MM.1S (cell line): Measurements from ENCODE around the gene PLAGL1.

ENCODE experiments used
- DNase-seq: peaks from one replicate; pipeline ENCODE4 v3.0.0-alpha.2; 2015
- H2AFZ ChIP-seq: fragments of 300-600 bp; sonication (generic); 2 replicates; pipeline ENCODE4 v1.6.0; 2016; ENCODE audit warnings: antibody characterized with exemption, low read length
- H3F3A ChIP-seq: fragments of 300-600 bp; sonication (generic); 2 replicates; pipeline ENCODE4 v1.6.1; 2016; ENCODE audit warnings: mild to moderate bottlenecking, antibody characterized with exemption, low read length, moderate library complexity, mixed read lengths; ENCODE audit not compliant: insufficient read depth
- H3K27ac ChIP-seq: fragments of 300-600 bp; sonication (generic); 2 replicates; pipeline ENCODE4 v1.5.1; 2016; ENCODE audit warnings: mild to moderate bottlenecking, low read length
- H3K27me3 ChIP-seq: fragments of 300-600 bp; sonication (generic); replicated peaks from 2 replicates; pipeline ENCODE4 v1.6.0; 2016; ENCODE audit warnings: low read length; ENCODE audit not compliant: insufficient read depth
- H3K36me3 ChIP-seq: fragments of 300-600 bp; sonication (generic); replicated peaks from 2 replicates; pipeline ENCODE4 v1.6.1; 2016; ENCODE audit warnings: mild to moderate bottlenecking, low read length, mixed read lengths; ENCODE audit not compliant: insufficient read depth
- H3K4me1 ChIP-seq: fragments of 300-600 bp; sonication (generic); 2 replicates; pipeline ENCODE4 v1.6.1; 2016; ENCODE audit warnings: low read length, mixed read lengths
- H3K4me2 ChIP-seq: fragments of 300-600 bp; sonication (generic); 2 replicates; pipeline ENCODE4 v1.6.0; 2016; ENCODE audit warnings: low read depth, low read length
- H3K4me3 ChIP-seq: fragments of 300-600 bp; sonication (generic); 2 replicates; pipeline ENCODE4 v1.5.1; 2016; ENCODE audit warnings: low read length, mixed read lengths
- H3K79me2 ChIP-seq: fragments of 300-600 bp; sonication (generic); 2 replicates; pipeline ENCODE4 v1.6.1; 2016; ENCODE audit warnings: mixed run types, low read length, mixed read lengths
- H3K9ac ChIP-seq: fragments of 300-600 bp; sonication (generic); 2 replicates; pipeline ENCODE4 v1.6.1; 2016; ENCODE audit warnings: low read length, mixed read lengths
- H3K9me2 ChIP-seq: fragments of 300-600 bp; sonication (generic); replicated peaks from 2 replicates; pipeline ENCODE4 v1.6.1; 2016; ENCODE audit warnings: mild to moderate bottlenecking, low read length, mixed read lengths; ENCODE audit not compliant: insufficient read depth
- H3K9me3 ChIP-seq: fragments of 300-600 bp; sonication (generic); replicated peaks from 2 replicates; pipeline ENCODE4 v1.6.1; 2016; ENCODE audit warnings: mild to moderate bottlenecking, low read length, mixed read lengths; ENCODE audit not compliant: insufficient read depth
- H4K20me1 ChIP-seq: fragments of 300-600 bp; sonication (generic); 2 replicates; pipeline ENCODE4 v1.6.1; 2016; ENCODE audit warnings: mild to moderate bottlenecking, low read length, moderate library complexity, mixed read lengths; ENCODE audit not compliant: insufficient read depth
- CTCF ChIP-seq: fragments of 300-600 bp; sonication (generic); IDR thresholded peaks from 2 replicates; pipeline ENCODE4 v1.5.1; 2016; ENCODE audit warnings: antibody characterized with exemption, low read length, mixed read lengths
- EZH2 ChIP-seq: fragments of 300-600 bp; sonication (generic); optimal IDR thresholded peaks from 2 replicates; pipeline ENCODE3; 2017; ENCODE audit warnings: low read depth, mild to moderate bottlenecking, antibody characterized with exemption, low read length, mixed read lengths
- EZH2phosphoT487 ChIP-seq: fragments of 300-600 bp; sonication (generic); IDR thresholded peaks from 2 replicates; pipeline ENCODE4 v1.6.1; 2018; ENCODE audit warnings: antibody characterized with exemption, low read length

PLAGL1 gene

GRCh38 chr6:143967706-143968376 lies 40.2 kb downstream of the PLAGL1 start:
- H3F3A ChIP-seq, result no peaks in the 10 kb centered on the region
- H3K4me1 ChIP-seq, result no peaks in the 10 kb centered on the region
- no peak overlapping the region for H3K4me2 ChIP-seq
- H3K9me3 ChIP-seq, result no peaks in the 10 kb centered on the region
- DNase-seq, result no peak
- no peak for TF ChIP-seq EZH2phosphoT487
- no peak for TF ChIP-seq CTCF
- TF ChIP-seq EZH2, result no peak
- H3K27me3 ChIP-seq, result no peaks in the 10 kb centered on the region
- no peaks in the 10 kb centered on the region for H3K9me2 ChIP-seq
- no peaks in the 10 kb centered on the region for H4K20me1 ChIP-seq
- no peak overlapping the region for H2AFZ ChIP-seq
- no peaks in the 10 kb centered on the region for H3K79me2 ChIP-seq
- H3K36me3 ChIP-seq, result no peaks in the 10 kb centered on the region
- no peak overlapping the region for H3K9ac ChIP-seq
- no peak overlapping the region for H3K4me3 ChIP-seq
- H3K27ac ChIP-seq, result no peak overlapping the region

- no peaks in the 10 kb centered on the region for H3K27me3 ChIP-seq
- no peak overlapping the region for H3K27ac ChIP-seq
- H3K9me3 ChIP-seq, result no peaks in the 10 kb centered on the region
- H3K4me2 ChIP-seq, result no peak overlapping the region
- H3K4me1 ChIP-seq, result no peaks in the 10 kb centered on the region
- no peak overlapping the region for H3K9ac ChIP-seq
- no peak for DNase-seq
- no peaks in the 10 kb centered on the region for H3K9me2 ChIP-seq
- H3K4me3 ChIP-seq, result no peak overlapping the region
- no peaks in the 10 kb centered on the region for H3K79me2 ChIP-seq
- no peak overlapping the region for H2AFZ ChIP-seq
- no peaks in the 10 kb centered on the region for H4K20me1 ChIP-seq
- no peaks in the 10 kb centered on the region for H3F3A ChIP-seq
- TF ChIP-seq CTCF, result no peak
- no peak for TF ChIP-seq EZH2
- no peak for TF ChIP-seq EZH2phosphoT487
- H3K36me3 ChIP-seq, result no peaks in the 10 kb centered on the region
Observed at GRCh38 chr6:143966312-143966711, 41.7 kb downstream of the PLAGL1 start.

- H4K20me1 ChIP-seq, result no peaks in the 10 kb centered on the region
- TF ChIP-seq CTCF, result no peak
- TF ChIP-seq EZH2, result no peak
- no peak for TF ChIP-seq EZH2phosphoT487
- no peaks in the 10 kb centered on the region for H3K4me1 ChIP-seq
- no peaks in the 10 kb centered on the region for H3K27me3 ChIP-seq
- H3K9ac ChIP-seq, result no peak overlapping the region
- no peaks in the 10 kb centered on the region for H3K9me3 ChIP-seq
- H3K4me2 ChIP-seq, result no peak overlapping the region
- no peaks in the 10 kb centered on the region for H3K79me2 ChIP-seq
- H3F3A ChIP-seq, result no peaks in the 10 kb centered on the region
- no peak overlapping the region for H3K27ac ChIP-seq
- DNase-seq, result no peak
- H2AFZ ChIP-seq, result no peak overlapping the region
- H3K36me3 ChIP-seq, result no peaks in the 10 kb centered on the region
- no peak overlapping the region for H3K4me3 ChIP-seq
- no peaks in the 10 kb centered on the region for H3K9me2 ChIP-seq
Observed at GRCh38 chr6:143965503-143966171, 42.4 kb downstream of the PLAGL1 start.
